ENCODE data around the gene NRG3. TPM values are rescaled to one million over a fixed set of nuclear protein-coding genes. Genes with fewer than 3 reads are reported as not detected.

Gene NRG3
- total and polyA plus RNA-seq, 2 donors (not counting 1 experiment from before 2014, with no cell fraction given): 0.06 TPM; not detected in 1

GRCh38 chr10:82683945-82684344 is 809.0 kb downstream of the NRG3 start:
- peaks cover 4% of the 10 kb centered on the region for H3K9me3 Mint-ChIP-seq (ENCODE audit: insufficient read depth)
- Histone ChIP-seq H2AFZ (ENCODE audit: insufficient read depth, low read depth, low read length, poor library complexity, severe bottlenecking) (no peak overlapping the region), H3K79me2 (ENCODE audit: control insufficient read depth, insufficient read depth, low read length) (no peaks in the 10 kb centered on the region), H3K4me2 (replicated peaks; ENCODE audit: low read depth, low read length, poor library complexity, severe bottlenecking) (no peak overlapping the region), H3K4me3 (ENCODE audit: control extremely low read depth in 1 of 5, extremely low read depth in 1 of 5, insufficient read depth in 1 of 5, low read depth in 2 of 5, low read length in 4 of 5) (no peak overlapping the region), H3K27ac (ENCODE audit: low read length in 2 of 2) (no peak overlapping the region), H3K27me3 (replicated peaks in 1 of 4; ENCODE audit: control extremely low read depth in 1 of 4, control insufficient read depth in 3 of 4, insufficient read depth in 4 of 4, low read length in 3 of 4) (no peaks in the 10 kb centered on the region), H3K9me3 (ENCODE audit: control extremely low read depth in 1 of 3, control insufficient read depth in 2 of 3, insufficient read depth in 1 of 3, low read length in 2 of 3) (no peaks in the 10 kb centered on the region), H4K20me1 (ENCODE audit: control insufficient read depth, insufficient read depth, low read length, poor library complexity, severe bottlenecking) (no peaks in the 10 kb centered on the region), H3K9ac (ENCODE audit: low read length) (no peak overlapping the region), H3K36me3 (replicated peaks in 1 of 2; ENCODE audit: control extremely low read depth in 1 of 2, control insufficient read depth in 1 of 2, extremely low read depth in 1 of 2, insufficient read depth in 2 of 2, low read length in 1 of 2) (no peaks in the 10 kb centered on the region), H3K4me1 (ENCODE audit: control insufficient read depth in 2 of 2, insufficient read depth in 2 of 2, low read length in 2 of 2) (no peaks in the 10 kb centered on the region)
- no peaks in the 10 kb centered on the region for H3K4me1 Mint-ChIP-seq
- no CpG with 5 or more reads among the region's 4 CpGs for WGBS (ENCODE audit: insufficient coverage)
- ATAC-seq (ENCODE audit: low read depth) (no peak), DNase-seq (no peak)
- ChIA-PET POLR2A (no interaction called here), CTCF (no interaction called here)
- no peak overlapping the region for H3K27ac Mint-ChIP-seq
- H3K4me3 Mint-ChIP-seq: no peak overlapping the region
- TF ChIP-seq EZH2 (IDR thresholded peaks at IDR 0.05; ENCODE audit: borderline replicate concordance, insufficient read depth, low read depth, low read length, poor library complexity, severe bottlenecking): no peak
- no peak for TF ChIP-seq CTCF (IDR thresholded peaks at IDR 0.05)
- no peaks in the 10 kb centered on the region for H3K27me3 Mint-ChIP-seq
- intact Hi-C loops (cut with micrococcal nuclease): no loop called here

GRCh38 chr10:82685087-82685486 is 810.1 kb downstream of the NRG3 start:
- Histone ChIP-seq H3K27me3 (replicated peaks in 1 of 4; ENCODE audit: control extremely low read depth in 1 of 4, control insufficient read depth in 3 of 4, insufficient read depth in 4 of 4, low read length in 3 of 4) (no peaks in the 10 kb centered on the region), H3K4me2 (replicated peaks; ENCODE audit: low read depth, low read length, poor library complexity, severe bottlenecking) (no peak overlapping the region), H3K4me3 (ENCODE audit: control extremely low read depth in 1 of 5, extremely low read depth in 1 of 5, insufficient read depth in 1 of 5, low read depth in 2 of 5, low read length in 4 of 5) (no peak overlapping the region), H3K9me3 (ENCODE audit: control extremely low read depth in 1 of 3, control insufficient read depth in 2 of 3, insufficient read depth in 1 of 3, low read length in 2 of 3) (no peaks in the 10 kb centered on the region), H3K27ac (ENCODE audit: low read length in 2 of 2) (no peak overlapping the region), H2AFZ (ENCODE audit: insufficient read depth, low read depth, low read length, poor library complexity, severe bottlenecking) (no peak overlapping the region), H3K36me3 (replicated peaks in 1 of 2; ENCODE audit: control extremely low read depth in 1 of 2, control insufficient read depth in 1 of 2, extremely low read depth in 1 of 2, insufficient read depth in 2 of 2, low read length in 1 of 2) (no peaks in the 10 kb centered on the region), H3K9ac (ENCODE audit: low read length) (no peak overlapping the region), H4K20me1 (ENCODE audit: control insufficient read depth, insufficient read depth, low read length, poor library complexity, severe bottlenecking) (no peaks in the 10 kb centered on the region), H3K79me2 (ENCODE audit: control insufficient read depth, insufficient read depth, low read length) (no peaks in the 10 kb centered on the region), H3K4me1 (ENCODE audit: control insufficient read depth in 2 of 2, insufficient read depth in 2 of 2, low read length in 2 of 2) (no peaks in the 10 kb centered on the region)
- DNase-seq (no peak), ATAC-seq (ENCODE audit: low read depth) (no peak)
- no peak for TF ChIP-seq EZH2 (IDR thresholded peaks at IDR 0.05; ENCODE audit: borderline replicate concordance, insufficient read depth, low read depth, low read length, poor library complexity, severe bottlenecking)
- TF ChIP-seq CTCF (IDR thresholded peaks at IDR 0.05): no peak
- Mint-ChIP-seq H3K27ac (no peak overlapping the region), H3K27me3 (no peaks in the 10 kb centered on the region), H3K4me3 (no peak overlapping the region), H3K9me3 (ENCODE audit: insufficient read depth) (peaks cover 4% of the 10 kb centered on the region), H3K4me1 (no peaks in the 10 kb centered on the region)
- POLR2A ChIA-PET: no interaction called here
- 80% methylated on average over 1 of the region's 2 CpGs for WGBS (ENCODE audit: insufficient coverage)
- intact Hi-C loops (cut with micrococcal nuclease): no loop called here
- CTCF ChIA-PET: no interaction called here
